GM23338 (cell line): ENCODE measurements around the gene PSPN. TPM values are rescaled to one million over a fixed set of nuclear protein-coding genes. Genes with fewer than 3 reads are reported as not detected.
"Not testable (repeated sequence)": the region's sequence is repeated elsewhere in the genome, so short reads cannot be mapped to it uniquely, and the experiment has no call there.

Source experiments
- ATAC-seq: fragments of 200-7000 bp; cut with Tn5 transposase; 3 replicates; pipeline ENCODE4 v1.9.1; 2020
- DNase-seq: peaks from one replicate; pipeline ENCODE4 v3.0.0-alpha.2; 2015; ENCODE audit warnings: low spot score
- H2AFZ ChIP-seq: fragments of 200-600 bp; sonication (generic); 2 replicates; pipeline ENCODE4 v1.8.0; 2016; ENCODE audit warnings: antibody characterized with exemption, mild to moderate bottlenecking, moderate library complexity
- H3F3A ChIP-seq: fragments of 200-600 bp; sonication (generic); replicated peaks from 2 replicates; pipeline ENCODE4 v1.8.0; 2017; ENCODE audit warnings: antibody characterized with exemption, mixed run types, low read depth
- H3K27ac ChIP-seq: fragments of 200-600 bp; sonication (generic); 2 replicates; pipeline ENCODE4 v1.6.1; 2016; ENCODE audit warnings: low read depth
- H3K27me3 ChIP-seq: fragments of 200-600 bp; sonication (generic); 2 replicates; pipeline ENCODE4 v1.8.0; 2016; ENCODE audit warnings: mild to moderate bottlenecking, mixed run types, moderate library complexity; ENCODE audit not compliant: insufficient read depth
- H3K36me3 ChIP-seq: fragments of 200-600 bp; sonication (generic); 2 replicates; pipeline ENCODE4 v1.8.0; 2016; ENCODE audit warnings: mild to moderate bottlenecking; ENCODE audit not compliant: insufficient read depth
- H3K4me1 ChIP-seq: fragments of 200-600 bp; sonication (generic); 2 replicates; pipeline ENCODE4 v1.8.0; 2016; ENCODE audit warnings: mild to moderate bottlenecking, moderate library complexity; ENCODE audit not compliant: insufficient read depth
- H3K4me2 ChIP-seq: fragments of 200-600 bp; sonication (generic); 2 replicates; pipeline ENCODE4 v1.7.1; 2017; ENCODE audit warnings: mixed run types
- H3K4me3 ChIP-seq: fragments of 200-600 bp; sonication (generic); 2 replicates; pipeline ENCODE4 v1.6.1; 2016; ENCODE audit warnings: mixed run types
- H3K79me2 ChIP-seq: fragments of 200-600 bp; sonication (generic); replicated peaks from 2 replicates; pipeline ENCODE4 v1.8.0; 2017; ENCODE audit warnings: mild to moderate bottlenecking; ENCODE audit not compliant: insufficient read depth
- H3K9me2 ChIP-seq: fragments of 200-600 bp; sonication (generic); 2 replicates; pipeline ENCODE4 v1.8.0; 2017; ENCODE audit not compliant: insufficient read depth
- H4K20me1 ChIP-seq: fragments of 200-600 bp; sonication (generic); replicated peaks from 2 replicates; pipeline ENCODE4 v1.8.0; 2017; ENCODE audit warnings: mild to moderate bottlenecking; ENCODE audit not compliant: insufficient read depth
- H3K27ac Mint-ChIP-seq: 2 replicates; pipeline ENCODE4 v1.8.0; 2020; ENCODE audit warnings: inconsistent platforms, mild to moderate bottlenecking, moderate library complexity, mixed read lengths
- H3K27me3 Mint-ChIP-seq: 3 replicates; pipeline ENCODE4 v1.8.0; 2022; ENCODE audit warnings: low read depth, mild to moderate bottlenecking, moderate library complexity, mixed read lengths, inconsistent platforms; ENCODE audit not compliant: insufficient read depth, poor library complexity
- H3K36me3 Mint-ChIP-seq: 3 replicates; pipeline ENCODE4 v1.8.0; 2021; ENCODE audit warnings: low read depth, mild to moderate bottlenecking, inconsistent platforms, moderate library complexity, mixed read lengths
- H3K4me1 Mint-ChIP-seq: 3 replicates; pipeline ENCODE4 v1.8.0; 2020; ENCODE audit warnings: mild to moderate bottlenecking, inconsistent platforms, mixed read lengths
- H3K4me3 Mint-ChIP-seq: 3 replicates; pipeline ENCODE4 v1.8.0; 2021; ENCODE audit warnings: moderate library complexity, mild to moderate bottlenecking, inconsistent platforms, mixed read lengths
- H3K9me3 Mint-ChIP-seq: 3 replicates; pipeline ENCODE4 v1.8.0; 2020; ENCODE audit warnings: moderate library complexity, mild to moderate bottlenecking, inconsistent platforms, mixed read lengths
- CREB1 ChIP-seq: fragments of 250-450 bp; sonication (Bioruptor Pico); IDR thresholded peaks from 2 replicates; pipeline ENCODE4 v1.5.0; 2020; ENCODE audit warnings: low read depth, mild to moderate bottlenecking, moderate library complexity
- EZH2 ChIP-seq: fragments of 200-600 bp; sonication (generic); IDR thresholded peaks from one replicate; pipeline ENCODE4 v1.8.0; 2017; ENCODE audit warnings: antibody characterized with exemption, mild to moderate bottlenecking, low read depth; ENCODE audit not compliant: unreplicated experiment
- EZH2phosphoT487 ChIP-seq: fragments of 200-600 bp; sonication (generic); IDR thresholded peaks from one replicate; pipeline ENCODE4 v1.8.1; 2018; ENCODE audit warnings: antibody characterized with exemption; ENCODE audit not compliant: unreplicated experiment
- JUNB ChIP-seq: IDR thresholded peaks from one replicate; pipeline ENCODE4 v1.6.1; 2016; ENCODE audit warnings: antibody characterized with exemption; ENCODE audit not compliant: unreplicated experiment
- NANOG ChIP-seq: IDR thresholded peaks from 2 replicates; pipeline ENCODE4 v1.6.1; 2016; ENCODE audit warnings: antibody characterized with exemption, borderline replicate concordance
- STAT1 ChIP-seq: IDR thresholded peaks from one replicate; pipeline ENCODE4 v1.6.1; 2016; ENCODE audit warnings: antibody characterized with exemption; ENCODE audit not compliant: unreplicated experiment
- ZNF331 ChIP-seq: fragments of 250-450 bp; sonication (Bioruptor Pico); IDR thresholded peaks from 2 replicates; pipeline ENCODE4 v1.5.0; 2020; ENCODE audit warnings: low read depth, mild to moderate bottlenecking, moderate library complexity
- polyA plus RNA-seq: library from polyadenylated mRNA; unstranded; fragments of >200 nt; fragmentation: Nextera tagmentation; extraction: Ambion mirVana; gene quantifications from 2 replicates; pipeline ENCODE4 v1.2.1, GENCODE V29; 2016
- total RNA-seq: library from RNA; depleted of rRNA; stranded (reverse); fragments of >200 nt; shearing (Covaris generic); gene quantifications from 2 replicates; pipeline ENCODE4 v1.2.3, GENCODE V29; 2014
- TF ChIP-seq, protein P1 (sequence below): fragments of 250-450 bp; sonication (Bioruptor Pico); IDR thresholded peaks from 2 replicates; pipeline ENCODE4 v1.5.0; 2020; ENCODE audit warnings: mild to moderate bottlenecking, moderate library complexity
- TF ChIP-seq, protein P2 (sequence below): IDR thresholded peaks from 2 replicates; pipeline ENCODE4 v1.6.1; 2016; ENCODE audit warnings: antibody characterized with exemption

PSPN gene
- total and polyA plus RNA-seq, 2 experiments from 2014 or later: 0.82 to 1.2 TPM

DNA sequence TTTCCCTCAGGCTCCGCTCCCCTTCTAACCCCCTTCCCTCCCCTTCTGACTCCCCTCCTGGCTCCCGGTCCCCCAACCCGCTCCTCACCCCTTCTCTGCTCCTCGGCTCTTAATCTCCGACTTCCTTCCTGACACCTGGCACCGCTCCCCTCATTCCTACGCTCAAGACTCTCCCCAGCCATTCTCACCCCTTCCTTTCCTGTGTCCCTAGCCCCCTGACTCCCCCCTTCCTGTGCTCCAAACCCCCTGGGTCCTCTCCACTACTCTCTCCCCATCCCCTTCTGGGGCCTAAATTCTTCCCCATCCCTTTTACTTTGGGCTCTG lies 13.7 kb downstream of the PSPN start:
- ATAC-seq (no peak), DNase-seq (no peak)
- Mint-ChIP-seq H3K27me3 (peaks cover 4% of the 10 kb centered on the region), H3K36me3 (peaks cover 26% of the 10 kb centered on the region), H3K9me3 (peaks cover 8% of the 10 kb centered on the region; the same call in 1 of the 3 replicates), H3K4me3 (peak overlapping the region; percentile 88), H3K4me1 (peaks cover 4% of the 10 kb centered on the region; the same call in 1 of the 3 replicates), H3K27ac (peak overlapping the region; percentile 75)
- Histone ChIP-seq H3K4me2 (peak overlapping the region; percentile 97), H3K36me3 (peaks cover 18% of the 10 kb centered on the region), H3K27me3 (no peaks in the 10 kb centered on the region), H4K20me1 (no peaks in the 10 kb centered on the region; the same call in 1 of the 2 replicates), H3F3A (no peaks in the 10 kb centered on the region), H2AFZ (peak overlapping the region; percentile 72; the same call in 1 of the 2 replicates), H3K9me2 (no peaks in the 10 kb centered on the region), H3K27ac (no peak overlapping the region), H3K4me1 (no peaks in the 10 kb centered on the region; the same call in 1 of the 2 replicates), H3K4me3 (peak overlapping the region; percentile 79), H3K79me2 (peaks cover 8% of the 10 kb centered on the region; the same call in 1 of the 2 replicates)
- TF ChIP-seq CREB1 (CRISPR knock-in tag): no peak
- TF ChIP-seq EZH2: no peak
- no peak for TF ChIP-seq JUNB
- TF ChIP-seq ZNF331: no peak
- TF ChIP-seq, protein P1, sequence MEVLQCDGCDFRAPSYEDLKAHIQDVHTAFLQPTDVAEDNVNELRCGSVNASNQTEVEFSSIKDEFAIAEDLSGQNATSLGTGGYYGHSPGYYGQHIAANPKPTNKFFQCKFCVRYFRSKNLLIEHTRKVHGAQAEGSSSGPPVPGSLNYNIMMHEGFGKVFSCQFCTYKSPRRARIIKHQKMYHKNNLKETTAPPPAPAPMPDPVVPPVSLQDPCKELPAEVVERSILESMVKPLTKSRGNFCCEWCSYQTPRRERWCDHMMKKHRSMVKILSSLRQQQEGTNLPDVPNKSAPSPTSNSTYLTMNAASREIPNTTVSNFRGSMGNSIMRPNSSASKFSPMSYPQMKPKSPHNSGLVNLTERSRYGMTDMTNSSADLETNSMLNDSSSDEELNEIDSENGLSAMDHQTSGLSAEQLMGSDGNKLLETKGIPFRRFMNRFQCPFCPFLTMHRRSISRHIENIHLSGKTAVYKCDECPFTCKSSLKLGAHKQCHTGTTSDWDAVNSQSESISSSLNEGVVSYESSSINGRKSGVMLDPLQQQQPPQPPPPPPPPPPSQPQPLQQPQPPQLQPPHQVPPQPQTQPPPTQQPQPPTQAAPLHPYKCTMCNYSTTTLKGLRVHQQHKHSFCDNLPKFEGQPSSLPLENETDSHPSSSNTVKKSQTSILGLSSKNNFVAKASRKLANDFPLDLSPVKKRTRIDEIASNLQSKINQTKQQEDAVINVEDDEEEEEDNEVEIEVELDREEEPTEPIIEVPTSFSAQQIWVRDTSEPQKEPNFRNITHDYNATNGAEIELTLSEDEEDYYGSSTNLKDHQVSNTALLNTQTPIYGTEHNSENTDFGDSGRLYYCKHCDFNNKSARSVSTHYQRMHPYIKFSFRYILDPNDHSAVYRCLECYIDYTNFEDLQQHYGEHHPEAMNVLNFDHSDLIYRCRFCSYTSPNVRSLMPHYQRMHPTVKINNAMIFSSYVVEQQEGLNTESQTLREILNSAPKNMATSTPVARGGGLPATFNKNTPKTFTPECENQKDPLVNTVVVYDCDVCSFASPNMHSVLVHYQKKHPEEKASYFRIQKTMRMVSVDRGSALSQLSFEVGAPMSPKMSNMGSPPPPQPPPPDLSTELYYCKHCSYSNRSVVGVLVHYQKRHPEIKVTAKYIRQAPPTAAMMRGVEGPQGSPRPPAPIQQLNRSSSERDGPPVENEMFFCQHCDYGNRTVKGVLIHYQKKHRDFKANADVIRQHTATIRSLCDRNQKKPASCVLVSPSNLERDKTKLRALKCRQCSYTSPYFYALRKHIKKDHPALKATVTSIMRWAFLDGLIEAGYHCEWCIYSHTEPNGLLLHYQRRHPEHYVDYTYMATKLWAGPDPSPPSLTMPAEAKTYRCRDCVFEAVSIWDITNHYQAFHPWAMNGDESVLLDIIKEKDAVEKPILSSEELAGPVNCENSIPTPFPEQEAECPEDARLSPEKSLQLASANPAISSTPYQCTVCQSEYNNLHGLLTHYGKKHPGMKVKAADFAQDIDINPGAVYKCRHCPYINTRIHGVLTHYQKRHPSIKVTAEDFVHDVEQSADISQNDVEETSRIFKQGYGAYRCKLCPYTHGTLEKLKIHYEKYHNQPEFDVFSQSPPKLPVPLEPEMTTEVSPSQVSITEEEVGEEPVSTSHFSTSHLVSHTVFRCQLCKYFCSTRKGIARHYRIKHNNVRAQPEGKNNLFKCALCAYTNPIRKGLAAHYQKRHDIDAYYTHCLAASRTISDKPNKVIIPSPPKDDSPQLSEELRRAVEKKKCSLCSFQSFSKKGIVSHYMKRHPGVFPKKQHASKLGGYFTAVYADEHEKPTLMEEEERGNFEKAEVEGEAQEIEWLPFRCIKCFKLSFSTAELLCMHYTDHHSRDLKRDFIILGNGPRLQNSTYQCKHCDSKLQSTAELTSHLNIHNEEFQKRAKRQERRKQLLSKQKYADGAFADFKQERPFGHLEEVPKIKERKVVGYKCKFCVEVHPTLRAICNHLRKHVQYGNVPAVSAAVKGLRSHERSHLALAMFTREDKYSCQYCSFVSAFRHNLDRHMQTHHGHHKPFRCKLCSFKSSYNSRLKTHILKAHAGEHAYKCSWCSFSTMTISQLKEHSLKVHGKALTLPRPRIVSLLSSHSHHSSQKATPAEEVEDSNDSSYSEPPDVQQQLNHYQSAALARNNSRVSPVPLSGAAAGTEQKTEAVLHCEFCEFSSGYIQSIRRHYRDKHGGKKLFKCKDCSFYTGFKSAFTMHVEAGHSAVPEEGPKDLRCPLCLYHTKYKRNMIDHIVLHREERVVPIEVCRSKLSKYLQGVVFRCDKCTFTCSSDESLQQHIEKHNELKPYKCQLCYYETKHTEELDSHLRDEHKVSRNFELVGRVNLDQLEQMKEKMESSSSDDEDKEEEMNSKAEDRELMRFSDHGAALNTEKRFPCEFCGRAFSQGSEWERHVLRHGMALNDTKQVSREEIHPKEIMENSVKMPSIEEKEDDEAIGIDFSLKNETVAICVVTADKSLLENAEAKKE: no peak
- no peak for TF ChIP-seq STAT1
- no peak for TF ChIP-seq NANOG
- TF ChIP-seq EZH2phosphoT487: no peak
- TF ChIP-seq, protein P2, sequence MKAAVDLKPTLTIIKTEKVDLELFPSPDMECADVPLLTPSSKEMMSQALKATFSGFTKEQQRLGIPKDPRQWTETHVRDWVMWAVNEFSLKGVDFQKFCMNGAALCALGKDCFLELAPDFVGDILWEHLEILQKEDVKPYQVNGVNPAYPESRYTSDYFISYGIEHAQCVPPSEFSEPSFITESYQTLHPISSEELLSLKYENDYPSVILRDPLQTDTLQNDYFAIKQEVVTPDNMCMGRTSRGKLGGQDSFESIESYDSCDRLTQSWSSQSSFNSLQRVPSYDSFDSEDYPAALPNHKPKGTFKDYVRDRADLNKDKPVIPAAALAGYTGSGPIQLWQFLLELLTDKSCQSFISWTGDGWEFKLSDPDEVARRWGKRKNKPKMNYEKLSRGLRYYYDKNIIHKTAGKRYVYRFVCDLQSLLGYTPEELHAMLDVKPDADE: no peak

DNA sequence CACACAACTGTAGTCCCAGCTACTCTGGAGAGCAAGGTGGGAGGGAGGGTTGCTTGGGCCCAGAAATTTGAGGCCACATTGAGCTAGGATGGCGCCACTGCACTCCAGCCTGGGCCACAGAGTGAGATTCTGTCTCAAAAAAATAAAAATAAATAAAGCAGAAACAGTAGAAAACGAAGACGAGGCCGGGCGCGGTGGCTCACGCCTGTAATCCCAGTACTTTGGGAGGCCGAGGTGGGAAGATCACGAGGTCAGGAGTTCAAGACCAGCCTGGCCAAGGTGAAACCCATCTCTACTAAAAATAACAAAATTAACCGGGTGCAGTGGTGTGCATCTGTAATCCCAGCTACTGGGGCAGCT lies 14.9 kb downstream of the PSPN start:
- not testable (repeated sequence) for H3K4me1 ChIP-seq, H3K27me3 ChIP-seq, H3K27me3 Mint-ChIP-seq, H3K4me2 ChIP-seq, H3K4me1 Mint-ChIP-seq, ATAC-seq, H3F3A ChIP-seq, H3K79me2 ChIP-seq, H3K27ac Mint-ChIP-seq, DNase-seq, H3K36me3 ChIP-seq, H4K20me1 ChIP-seq, H3K27ac ChIP-seq, H3K9me2 ChIP-seq
- peaks cover 11% of the 10 kb centered on the region; the same call in 2 of the 3 replicates for H3K9me3 Mint-ChIP-seq
- Histone ChIP-seq H2AFZ (0 out of 2 replicates have a peak overlapping the region, but pooled peaks have one; percentile 63), H3K4me3 (peak overlapping the region; percentile 79; the same call in 1 of the 2 replicates)
- H3K4me3 Mint-ChIP-seq: peak overlapping the region; percentile 88
- H3K36me3 Mint-ChIP-seq: peaks cover 18% of the 10 kb centered on the region

DNA sequence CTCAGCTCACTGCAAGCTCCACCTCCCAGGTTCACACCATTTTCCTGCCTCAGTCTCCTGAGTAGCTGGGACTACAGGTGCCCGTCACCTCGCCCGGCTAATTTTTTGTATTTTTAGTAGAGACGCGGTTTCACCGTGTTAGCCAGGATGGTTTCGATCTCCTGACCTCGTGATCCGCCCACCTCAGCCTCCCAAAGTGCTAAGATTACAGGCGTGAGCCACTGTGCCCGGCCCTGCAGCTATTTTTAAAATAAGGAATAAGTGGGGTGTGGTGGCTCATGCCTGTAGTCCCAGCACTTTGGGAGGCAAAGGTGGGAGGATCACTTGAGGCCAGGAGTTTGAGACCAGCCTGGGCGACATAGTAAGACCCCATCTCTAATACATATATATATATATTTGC lies 15.3 kb downstream of the PSPN start:
- not testable (repeated sequence) for DNase-seq, H3K27me3 ChIP-seq, H3F3A ChIP-seq, H3K9me2 ChIP-seq, H2AFZ ChIP-seq, ATAC-seq, H3K4me3 ChIP-seq, H4K20me1 ChIP-seq, H3K79me2 ChIP-seq, H3K4me1 ChIP-seq, H3K36me3 ChIP-seq, H3K4me1 Mint-ChIP-seq, H3K27me3 Mint-ChIP-seq, H3K27ac Mint-ChIP-seq, H3K4me2 ChIP-seq, H3K27ac ChIP-seq, H3K4me3 Mint-ChIP-seq
- H3K9me3 Mint-ChIP-seq: peaks cover 11% of the 10 kb centered on the region; the same call in 2 of the 3 replicates
- H3K36me3 Mint-ChIP-seq: peaks cover 15% of the 10 kb centered on the region
